CD4-positive, CD25-positive, alpha-beta regulatory T cell (primary cell): ENCODE measurements around the gene CCER1. TPM values are rescaled to one million over a fixed set of nuclear protein-coding genes. Genes with fewer than 3 reads are reported as not detected.

Source experiments
- ATAC-seq, 2 donors: fragments of 150-1000 bp; cut with Tn5 transposase; one replicate each; pipeline ENCODE4 v1.10.0; 2021; ENCODE audit warnings: low read depth in 2 of 2, moderate number of reproducible peaks in 2 of 2, moderate library complexity in 1 of 2
- DNase-seq, 3 donors: peaks; one replicate each; pipeline versions ENCODE4 v3.0.0 to v3.0.0-alpha.2; 2012 to 2022; ENCODE audit warnings: mixed read lengths in 1 of 3
- H3K27ac ChIP-seq: one replicate; pipeline ENCODE4 v1.7.0; 2013; ENCODE audit warnings: mild to moderate bottlenecking, low read length; ENCODE audit not compliant: insufficient read depth, poor library complexity, severe bottlenecking
- H3K27me3 ChIP-seq: one replicate; pipeline ENCODE4 v1.7.0; 2013; ENCODE audit warnings: low read length; ENCODE audit not compliant: control insufficient read depth, insufficient read depth
- H3K36me3 ChIP-seq: one replicate; pipeline ENCODE4 v1.7.0; 2013; ENCODE audit warnings: mild to moderate bottlenecking, low read length, moderate library complexity; ENCODE audit not compliant: control insufficient read depth, insufficient read depth
- H3K4me1 ChIP-seq: 2 replicates; pipeline ENCODE4 v1.7.0; 2013; ENCODE audit warnings: mild to moderate bottlenecking, low read length; ENCODE audit not compliant: insufficient read depth, control insufficient read depth, poor library complexity, severe bottlenecking
- H3K4me3 ChIP-seq: one replicate; pipeline ENCODE4 v1.7.0; 2013; ENCODE audit warnings: low read depth, mild to moderate bottlenecking, low read length, moderate library complexity
- H3K9me3 ChIP-seq, 2 experiments: 1 replicate in 1 of 2; 2 replicates in 1 of 2; pipeline ENCODE4 v1.7.0; 2013; ENCODE audit warnings: low read length in 2 of 2, mild to moderate bottlenecking in 1 of 2, moderate library complexity in 1 of 2; ENCODE audit not compliant: control insufficient read depth in 2 of 2
- H3K27ac Mint-ChIP-seq, 3 donors: one replicate each; pipeline ENCODE4 v1.8.0; 2020 to 2022; ENCODE audit warnings: mild to moderate bottlenecking in 3 of 3, mixed read lengths in 3 of 3, moderate library complexity in 2 of 3
- H3K27me3 Mint-ChIP-seq: one replicate; pipeline ENCODE4 v1.8.0; 2022; ENCODE audit warnings: mild to moderate bottlenecking, mixed read lengths
- H3K36me3 Mint-ChIP-seq: one replicate; pipeline ENCODE4 v1.8.0; 2020; ENCODE audit warnings: mixed read lengths
- H3K4me1 Mint-ChIP-seq, 4 donors: one replicate each; pipeline ENCODE4 v1.8.0; 2020 to 2022; ENCODE audit warnings: mixed read lengths in 4 of 4, mild to moderate bottlenecking in 1 of 4
- H3K4me3 Mint-ChIP-seq, 4 donors: one replicate each; pipeline ENCODE4 v1.8.0; 2020 to 2022; ENCODE audit warnings: mild to moderate bottlenecking in 4 of 4, mixed read lengths in 4 of 4, moderate library complexity in 3 of 4
- H3K9me3 Mint-ChIP-seq, 7 donors: one replicate each; pipeline ENCODE4 v1.8.0; 2020 to 2022; ENCODE audit warnings: mixed read lengths in 7 of 7, mild to moderate bottlenecking in 3 of 7, moderate library complexity in 2 of 7
- polyA plus RNA-seq, 4 donors: library from polyadenylated mRNA; unstranded; fragments of 300-500 nt; fragmentation: Illumina TruSeq; gene quantifications; one replicate each; pipeline ENCODE4 v1.2.3, GENCODE V29; 2021
- total RNA-seq: library from RNA; stranded (reverse); gene quantifications from one replicate; pipeline ENCODE4 v1.2.3, GENCODE V29; 2022

The CCER1 gene
- total and polyA plus RNA-seq, 5 donors from 2014 or later = not detected

- H3K4me1 Mint-ChIP-seq = no peaks in the 10 kb centered on the region
- no peak overlapping the region for H3K27ac Mint-ChIP-seq
- ATAC-seq = no peak
- no peak overlapping the region for H3K27ac ChIP-seq
- H3K9me3 Mint-ChIP-seq = no peaks in the 10 kb centered on the region
- H3K36me3 Mint-ChIP-seq = no peaks in the 10 kb centered on the region
- no peaks in the 10 kb centered on the region for H3K36me3 ChIP-seq
- no peaks in the 10 kb centered on the region for H3K4me1 ChIP-seq
- no peak overlapping the region for H3K4me3 Mint-ChIP-seq
- no peak overlapping the region for H3K4me3 ChIP-seq
- peaks cover 4% of the 10 kb centered on the region for H3K27me3 Mint-ChIP-seq
- H3K27me3 ChIP-seq = peaks cover 4% of the 10 kb centered on the region
- peak in 1 of 3 donors; percentile 12 for DNase-seq
- no peaks in the 10 kb centered on the region for H3K9me3 ChIP-seq
These were observed 987 bp downstream of the CCER1 start for GRCh38 chr12:90953956-90954421.

DNA sequence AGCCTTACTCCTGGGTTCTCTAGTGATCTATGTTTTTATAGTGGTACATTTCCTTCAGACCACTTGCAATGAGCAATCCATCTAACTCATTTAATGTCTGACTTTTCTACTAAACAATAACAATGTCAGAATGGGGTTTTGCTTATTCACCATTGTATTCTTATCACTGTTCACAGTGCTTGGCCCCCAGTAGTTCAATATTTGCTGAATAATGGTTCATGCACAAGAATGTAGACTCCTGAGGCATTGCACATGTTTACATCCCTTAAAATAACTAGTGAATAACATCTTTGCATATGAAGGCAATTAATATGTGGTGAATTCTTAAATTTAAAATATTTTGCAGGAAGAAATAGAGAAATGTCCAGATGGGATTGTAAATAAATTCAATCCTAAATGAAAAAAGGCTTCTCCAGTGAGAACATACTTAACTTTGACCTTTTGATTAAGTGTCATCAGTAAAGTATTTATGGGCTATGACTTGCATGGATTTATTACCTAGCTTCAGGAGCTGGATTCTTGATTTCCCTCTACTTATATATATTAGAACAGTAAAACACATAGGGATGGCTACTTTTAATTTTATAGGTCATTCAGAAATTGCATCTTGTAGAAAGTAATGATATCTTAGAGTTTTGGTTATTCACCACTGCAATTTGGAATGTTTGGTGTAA lies 3.4 kb downstream of the CCER1 start:
- no peaks in the 10 kb centered on the region for H3K36me3 ChIP-seq
- DNase-seq = no peak
- H3K4me1 ChIP-seq = no peaks in the 10 kb centered on the region
- Mint-ChIP-seq H3K36me3 (no peaks in the 10 kb centered on the region), H3K4me3 (no peak overlapping the region), H3K9me3 (no peaks in the 10 kb centered on the region), H3K27ac (no peak overlapping the region), H3K27me3 (peaks cover 4% of the 10 kb centered on the region), H3K4me1 (no peaks in the 10 kb centered on the region)
- H3K27me3 ChIP-seq = peaks cover 4% of the 10 kb centered on the region
- no peak for ATAC-seq
- H3K27ac ChIP-seq = no peak overlapping the region
- no peak overlapping the region for H3K4me3 ChIP-seq
- H3K9me3 ChIP-seq = no peaks in the 10 kb centered on the region

DNA sequence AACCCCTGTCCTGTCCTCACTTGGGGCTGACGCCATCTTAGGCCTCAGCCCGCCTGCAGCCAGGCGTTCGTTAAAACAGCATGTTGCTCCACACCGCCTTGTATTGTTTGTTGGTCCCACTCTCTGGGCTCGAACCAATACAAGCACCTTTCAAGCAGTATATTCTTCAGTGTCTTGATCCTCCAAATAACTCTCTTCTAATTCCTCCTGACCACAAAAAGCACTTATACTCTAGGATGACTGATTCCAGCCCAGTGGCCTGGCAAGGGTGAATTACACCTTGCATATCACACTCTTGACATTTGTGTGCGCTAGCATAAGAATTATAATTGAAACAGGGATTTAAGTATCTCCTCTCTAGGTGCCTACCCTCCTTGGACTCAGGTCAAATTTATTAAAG lies 7.1 kb downstream of the CCER1 start:
- Histone ChIP-seq H3K27me3 (peaks cover 4% of the 10 kb centered on the region), H3K4me3 (no peak overlapping the region), H3K27ac (no peak overlapping the region), H3K9me3 (no peaks in the 10 kb centered on the region), H3K36me3 (no peaks in the 10 kb centered on the region), H3K4me1 (no peaks in the 10 kb centered on the region)
- Mint-ChIP-seq H3K27me3 (peaks cover 4% of the 10 kb centered on the region), H3K4me3 (no peak overlapping the region), H3K36me3 (no peaks in the 10 kb centered on the region), H3K9me3 (no peaks in the 10 kb centered on the region), H3K27ac (no peak overlapping the region), H3K4me1 (peaks cover 0 to 5% (median 0%) of the 10 kb centered on the region in 4 donors)
- DNase-seq (no peak), ATAC-seq (no peak)

GRCh38 chr12:90945070-90945649 lies 9.8 kb downstream of the CCER1 start:
- ATAC-seq (no peak), DNase-seq (peak in 2 of 3 donors; percentile 3 to 34)
- peaks cover 0 to 5% (median 0%) of the 10 kb centered on the region in 4 donors for H3K4me1 Mint-ChIP-seq
- peaks cover under 1% of the 10 kb centered on the region for H3K27me3 Mint-ChIP-seq
- H3K27ac ChIP-seq = no peak overlapping the region
- no peaks in the 10 kb centered on the region for H3K36me3 ChIP-seq
- no peak overlapping the region for H3K4me3 ChIP-seq
- H3K27ac Mint-ChIP-seq = no peak overlapping the region
- H3K9me3 Mint-ChIP-seq = no peaks in the 10 kb centered on the region
- H3K27me3 ChIP-seq = peaks cover 2% of the 10 kb centered on the region
- H3K4me3 Mint-ChIP-seq = no peak overlapping the region
- no peaks in the 10 kb centered on the region for H3K9me3 ChIP-seq
- H3K4me1 ChIP-seq = no peaks in the 10 kb centered on the region
- no peaks in the 10 kb centered on the region for H3K36me3 Mint-ChIP-seq

DNA sequence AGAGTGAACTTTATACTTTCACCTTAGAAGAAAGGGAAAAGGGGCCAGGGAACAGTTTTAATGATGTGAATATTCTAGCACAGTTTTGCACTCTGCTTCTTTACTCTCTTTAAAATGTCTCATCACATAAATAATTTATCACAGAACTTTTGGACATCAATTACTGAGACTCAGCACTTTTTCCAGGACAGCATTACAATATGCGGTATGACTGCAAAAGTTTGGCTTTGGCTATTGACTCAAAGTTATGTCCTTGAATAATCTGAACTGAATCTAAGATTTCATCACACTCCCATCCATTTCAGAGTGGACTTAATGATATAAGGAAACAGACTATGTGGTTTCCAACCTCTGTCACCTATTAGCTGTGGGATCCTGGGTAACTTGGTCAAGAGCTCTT lies 11.7 kb downstream of the CCER1 start:
- no peak overlapping the region for H3K27ac Mint-ChIP-seq
- Histone ChIP-seq H3K27ac (no peak overlapping the region), H3K36me3 (no peaks in the 10 kb centered on the region), H3K9me3 (no peaks in the 10 kb centered on the region), H3K27me3 (no peaks in the 10 kb centered on the region), H3K4me1 (no peaks in the 10 kb centered on the region), H3K4me3 (no peak overlapping the region)
- H3K27me3 Mint-ChIP-seq = peaks cover 4% of the 10 kb centered on the region
- no peak for ATAC-seq
- H3K36me3 Mint-ChIP-seq = no peaks in the 10 kb centered on the region
- DNase-seq = no peak
- H3K9me3 Mint-ChIP-seq = no peaks in the 10 kb centered on the region
- H3K4me3 Mint-ChIP-seq = no peak overlapping the region
- H3K4me1 Mint-ChIP-seq = peaks cover 0 to 5% (median 0%) of the 10 kb centered on the region in 4 donors

- Mint-ChIP-seq H3K27ac (no peak overlapping the region), H3K4me1 (peaks cover 0 to 5% (median 0%) of the 10 kb centered on the region in 4 donors), H3K27me3 (peaks cover 10% of the 10 kb centered on the region), H3K4me3 (no peak overlapping the region), H3K36me3 (no peaks in the 10 kb centered on the region), H3K9me3 (no peaks in the 10 kb centered on the region)
- Histone ChIP-seq H3K36me3 (no peaks in the 10 kb centered on the region), H3K27me3 (no peaks in the 10 kb centered on the region), H3K4me3 (no peak overlapping the region), H3K4me1 (no peaks in the 10 kb centered on the region), H3K9me3 (no peaks in the 10 kb centered on the region), H3K27ac (no peak overlapping the region)
- peak in 2 of 3 donors; percentile 4 to 34 for DNase-seq
- no peak for ATAC-seq
These were observed 14.0 kb downstream of the CCER1 start for GRCh38 chr12:90940872-90941499.

- no peaks in the 10 kb centered on the region for H3K36me3 Mint-ChIP-seq
- no peak overlapping the region for H3K27ac ChIP-seq
- H3K9me3 Mint-ChIP-seq = no peaks in the 10 kb centered on the region
- no peak for DNase-seq
- no peak overlapping the region for H3K27ac Mint-ChIP-seq
- H3K4me1 Mint-ChIP-seq = no peaks in the 10 kb centered on the region
- no peak overlapping the region for H3K4me3 Mint-ChIP-seq
- no peak overlapping the region for H3K4me3 ChIP-seq
- H3K9me3 ChIP-seq = no peaks in the 10 kb centered on the region
- no peak for ATAC-seq
- no peaks in the 10 kb centered on the region for H3K36me3 ChIP-seq
- no peaks in the 10 kb centered on the region for H3K4me1 ChIP-seq
- no peaks in the 10 kb centered on the region for H3K27me3 ChIP-seq
- peaks cover 21% of the 10 kb centered on the region for H3K27me3 Mint-ChIP-seq
These were observed 15.6 kb downstream of the CCER1 start for GRCh38 chr12:90939382-90939781.
